ENCODE measurements around the gene ADAMTS4. TPM values are rescaled to one million over a fixed set of nuclear protein-coding genes. Genes with fewer than 3 reads are reported as not detected.

ADAMTS4 gene
- total and polyA plus RNA-seq, 2 of the 4 experiments (the other 2 are of a cell fraction): 0.39 to 0.72 TPM

GRCh38 chr1:161187311-161187710 is 11.5 kb downstream of the ADAMTS4 start:
- Histone ChIP-seq H2AK9ac (replicated peaks; ENCODE audit: low read depth, low read length, poor library complexity) (no peak overlapping the region), H2BK20ac (ENCODE audit: low read depth, low read length) (no peak overlapping the region), H3K9me3 (ENCODE audit: control insufficient read depth, insufficient read depth, low read length) (no peaks in the 10 kb centered on the region), H3K4me1 (ENCODE audit: control insufficient read depth, insufficient read depth, low read length) (peaks cover 3% of the 10 kb centered on the region), H3K4me3 (ENCODE audit: insufficient read depth, low read depth, low read length) (no peak overlapping the region), H3K27me3 (ENCODE audit: control insufficient read depth, insufficient read depth, low read length) (no peaks in the 10 kb centered on the region), H4K5ac (ENCODE audit: low read depth, low read length) (no peak overlapping the region), H3K9me1 (ENCODE audit: insufficient read depth, low read length) (0 out of 2 replicates have a peak, but pooled peaks cover 3% of the 10 kb centered on the region), H3K4me2 (ENCODE audit: low read depth, low read length) (no peak overlapping the region), H4K91ac (ENCODE audit: insufficient read depth, low read depth, low read length) (no peak overlapping the region), H3K27ac (ENCODE audit: insufficient read depth, low read length) (no peak overlapping the region), H3K14ac (replicated peaks; ENCODE audit: low read depth, low read length) (no peak overlapping the region), H3K4ac (ENCODE audit: low read depth, low read length) (no peak overlapping the region), H2AFZ (replicated peaks; ENCODE audit: low read length, poor library complexity) (no peak overlapping the region), H4K20me1 (ENCODE audit: insufficient read depth, low read length) (no peaks in the 10 kb centered on the region), H2BK120ac (ENCODE audit: low read depth, low read length) (no peak overlapping the region), H2AK5ac (ENCODE audit: low read depth, low read length) (no peak overlapping the region), H3K18ac (ENCODE audit: low read depth, low read length) (no peak overlapping the region), H3K36me3 (ENCODE audit: control insufficient read depth, insufficient read depth, low read length) (no peaks in the 10 kb centered on the region), H4K8ac (ENCODE audit: low read depth in 2 of 2, low read length in 2 of 2) (no peak overlapping the region), H3K79me1 (ENCODE audit: low read depth in 1 of 2, low read length in 2 of 2) (no peaks in the 10 kb centered on the region), H3K56ac (ENCODE audit: extremely low read depth, insufficient read depth, low read length) (no peak overlapping the region), H3K23ac (ENCODE audit: low read depth, low read length) (no peak overlapping the region), H2BK5ac (ENCODE audit: low read depth, low read length, poor library complexity, severe bottlenecking) (no peak overlapping the region), H2BK15ac (ENCODE audit: low read depth, low read length) (no peak overlapping the region), H3K9ac (ENCODE audit: low read depth, low read length) (no peak overlapping the region)
- ChIA-PET CTCF (no interaction called here), POLR2A (ENCODE audit: unreplicated experiment) (no interaction called here)
- no TSS peak for BruUV-seq (replicated peaks)
- ATAC-seq (ENCODE audit: low read depth) (no peak), DNase-seq (no peak)
- dilution Hi-C loops (cut with HindIII; ENCODE audit: low sequenced_read_pairs, unreplicated experiment): no loop called here
- in situ Hi-C loops (cut with MboI; ENCODE audit: low sequenced_read_pairs): no loop called here
- TF ChIP-seq RCOR1 (IDR thresholded peaks at IDR 0.05; ENCODE audit: insufficient replicate concordance, low read length) (no peak), CTCF (conservative IDR thresholded peaks at IDR 0.05; ENCODE audit: low read depth, low read length) (no peak), BHLHE40 (IDR thresholded peaks at IDR 0.05; ENCODE audit: low read depth, low read length) (no peak), FOS (IDR thresholded peaks at IDR 0.05; ENCODE audit: low read depth, low read length) (no peak), NFE2L2 (IDR thresholded peaks at IDR 0.05; ENCODE audit: low read depth, low read length) (no peak), SMC3 (IDR thresholded peaks at IDR 0.05; ENCODE audit: low read depth, low read length) (no peak), CHD1 (IDR thresholded peaks at IDR 0.05; ENCODE audit: low read depth, low read length) (no peak), USF2 (IDR thresholded peaks at IDR 0.05; ENCODE audit: low read depth, low read length) (no peak), RFX5 (IDR thresholded peaks at IDR 0.05; ENCODE audit: low read depth, low read length) (no peak), ELK1 (IDR thresholded peaks at IDR 0.05; ENCODE audit: borderline replicate concordance, low read depth, low read length) (no peak), MXI1 (IDR thresholded peaks at IDR 0.05; ENCODE audit: borderline replicate concordance, low read depth, low read length) (no peak), CEBPB (IDR thresholded peaks at IDR 0.05; ENCODE audit: low read depth, low read length) (no peak), MAFK (IDR thresholded peaks at IDR 0.05; ENCODE audit: low read depth, low read length) (no peak), MAZ (IDR thresholded peaks at IDR 0.05; ENCODE audit: borderline replicate concordance, low read depth, low read length) (no peak), RAD21 (IDR thresholded peaks at IDR 0.05; ENCODE audit: low read length) (no peak), POLR2A (IDR thresholded peaks at IDR 0.05; ENCODE audit: low read depth, low read length) (no peak)
- no CpG with 5 or more reads among the region's 3 CpGs for WGBS, 2 experiments (ENCODE audit: extremely low coverage in 2 of 2, insufficient read length in 1 of 2)
- intact Hi-C loops (cut with micrococcal nuclease): no loop called here

Data from IMR-90 (cell line).